Spinal cord (tissue), 10 donors: ENCODE measurements around the gene GOT2. TPM values are rescaled to one million over a fixed set of nuclear protein-coding genes. Genes with fewer than 3 reads are reported as not detected.

Experiments
- DNase-seq, 6 donors: peaks; one replicate each; pipeline versions ENCODE4 v3.0.0 to v3.0.0-alpha.2; 2013 to 2015; ENCODE audit warnings: low spot score in 6 of 6, low read depth in 4 of 6
- H3K27ac ChIP-seq: one replicate; pipeline ENCODE4 v1.5.1; 2013; ENCODE audit warnings: low read depth, low read length, control low read depth
- H3K27me3 ChIP-seq: one replicate; pipeline ENCODE4 v1.6.1; 2013; ENCODE audit warnings: low read length; ENCODE audit not compliant: control insufficient read depth, insufficient read depth
- H3K36me3 ChIP-seq: one replicate; pipeline ENCODE4 v1.6.1; 2013; ENCODE audit warnings: low read length; ENCODE audit not compliant: control insufficient read depth, insufficient read depth
- H3K4me1 ChIP-seq: one replicate; pipeline ENCODE4 v1.6.1; 2013; ENCODE audit warnings: low read length; ENCODE audit not compliant: control insufficient read depth, insufficient read depth
- H3K4me3 ChIP-seq: one replicate; pipeline ENCODE4 v1.5.1; 2013; ENCODE audit warnings: low read depth, low read length, control low read depth
- H3K9me3 ChIP-seq: one replicate; pipeline ENCODE4 v1.6.1; 2013; ENCODE audit warnings: low read length; ENCODE audit not compliant: control insufficient read depth, insufficient read depth
- WGBS: methylation state at CpG from one replicate; pipeline ENCODE4 v1.1.5; 2013; ENCODE audit warnings: missing lambda C conversion rate; ENCODE audit not compliant: insufficient coverage; 5-methylcytosine and 5-hydroxymethylcytosine counted together
- polyA plus RNA-seq, 2 donors: library from polyadenylated mRNA; unstranded; fragments of 120-200 nt; gene quantifications; one replicate each; pipeline ENCODE4 v1.2.1, GENCODE V29; 2013; ENCODE audit not compliant: insufficient read length in 2 of 2
- total RNA-seq, 2 donors: library from RNA; depleted of rRNA in 1 of 2; stranded (reverse); fragments of 120-200 nt in 1 of 2; fragments of >200 nt in 1 of 2; gene quantifications; one replicate each; pipeline versions ENCODE4 v1.2.3 to v1.2.4, GENCODE V29; 2013 to 2014
- donor health status: healthy.

The GOT2 gene
- total and polyA plus RNA-seq, 4 donors = 58.1 to 135 (median 108) TPM

DNA sequence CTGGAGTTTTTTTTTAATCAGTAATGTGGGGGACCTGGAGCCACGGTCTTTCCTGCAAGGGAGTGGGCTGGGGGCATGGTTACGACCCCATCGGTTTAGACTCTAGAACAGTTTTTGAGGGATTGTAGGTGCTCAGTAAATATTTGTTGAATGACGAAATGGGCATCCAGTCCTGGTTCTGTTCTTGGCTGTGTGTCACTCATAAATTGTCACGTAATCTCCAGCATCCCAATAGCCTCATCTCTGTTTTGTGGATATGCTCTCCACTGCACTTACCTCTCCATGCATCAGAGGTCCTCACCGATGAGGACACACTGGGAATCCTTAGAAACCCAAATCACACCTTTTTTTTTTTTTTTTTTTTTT, 49.0 kb downstream of the GOT2 start:
- H3K27ac ChIP-seq = no peak overlapping the region
- 72% methylated on average over 4 of the region's 6 CpGs for WGBS
- H3K27me3 ChIP-seq = no peaks in the 10 kb centered on the region
- H3K4me3 ChIP-seq = peak overlapping the region; percentile 95
- no peak for DNase-seq
- peaks cover 26% of the 10 kb centered on the region for H3K4me1 ChIP-seq
- peaks cover 5% of the 10 kb centered on the region for H3K36me3 ChIP-seq
- H3K9me3 ChIP-seq = no peaks in the 10 kb centered on the region

DNA sequence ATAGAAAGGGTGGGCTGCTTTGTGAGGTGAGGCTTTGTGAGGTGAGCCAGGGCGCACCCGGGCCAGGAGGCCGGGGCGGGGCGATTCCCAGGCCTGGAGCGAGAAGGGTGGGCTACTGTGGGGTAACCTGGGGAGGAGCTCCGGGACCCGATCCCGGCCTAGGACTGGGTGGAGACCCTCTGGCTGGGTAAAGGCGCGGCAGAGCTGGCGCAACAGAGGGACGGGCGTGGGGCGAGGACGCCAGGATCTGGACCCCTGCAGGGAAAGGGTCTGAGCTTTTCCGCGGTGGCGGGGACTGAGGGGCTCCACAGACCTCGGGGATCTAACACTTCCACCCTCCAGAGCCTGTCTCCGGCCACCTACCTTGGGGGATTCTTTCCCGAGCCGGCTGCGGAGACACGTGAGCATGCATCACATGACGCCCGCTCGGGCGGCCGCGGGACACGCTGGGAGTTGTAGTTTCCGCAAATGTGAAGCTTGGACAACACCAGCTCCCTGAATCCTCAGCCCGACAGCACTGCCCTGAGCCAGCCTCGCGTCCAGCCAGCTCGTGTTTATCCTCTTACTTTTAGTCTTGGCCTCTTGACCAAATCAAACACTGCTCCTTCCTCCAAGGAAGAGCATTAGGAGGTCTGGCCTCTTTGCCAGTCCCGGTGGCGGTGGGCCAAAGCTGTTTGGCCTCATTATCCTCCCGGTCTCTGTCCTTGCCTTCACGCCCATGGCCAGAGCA, 49.6 kb downstream of the GOT2 start, which contains the start of gene SLC38A7:
Gene SLC38A7, minus strand, starts transcription at position 417 of the 730 bp plus-strand sequence. CDS start 4,644 bp downstream, outside the sequence.
- DNase-seq = peak; percentile 64 to 96 (median 76)
- no peaks in the 10 kb centered on the region for H3K9me3 ChIP-seq
- peaks cover 26% of the 10 kb centered on the region for H3K4me1 ChIP-seq
- peak within 1 kb of the TSS; percentile 95 for H3K4me3 ChIP-seq
- H3K27ac ChIP-seq = peak within 1 kb of the TSS; percentile 47
- H3K36me3 ChIP-seq = peaks cover 10% of the 10 kb centered on the region
- WGBS = 6% methylated on average over 41 of the region's 41 CpGs
- H3K27me3 ChIP-seq = no peaks in the 10 kb centered on the region

DNA sequence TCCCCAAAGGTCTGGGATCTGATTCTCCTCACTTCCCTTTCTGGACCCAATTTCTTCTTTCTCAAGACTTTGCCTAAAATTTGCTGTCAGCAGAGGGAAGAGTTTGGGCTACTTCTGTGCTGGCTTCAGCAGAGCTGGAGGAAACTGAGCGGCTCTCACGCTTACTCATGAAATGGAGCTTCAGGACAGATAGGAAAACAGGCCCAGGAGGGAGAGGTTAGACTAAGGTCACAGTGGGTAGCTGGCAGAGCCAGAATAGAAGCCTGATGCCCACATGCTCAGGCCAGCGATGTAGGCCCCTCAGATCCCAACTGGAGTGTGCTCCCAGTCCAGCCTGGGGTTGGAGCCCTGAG, 50.1 kb downstream of the GOT2 start:
- peak in 1 of 6 donors; percentile 16 for DNase-seq
- Histone ChIP-seq H3K4me1 (peaks cover 26% of the 10 kb centered on the region), H3K36me3 (peaks cover 14% of the 10 kb centered on the region), H3K4me3 (peak overlapping the region; percentile 95), H3K27me3 (no peaks in the 10 kb centered on the region), H3K9me3 (no peaks in the 10 kb centered on the region), H3K27ac (peak overlapping the region; percentile 47)
- WGBS = 32% methylated on average over 3 of the region's 3 CpGs

DNA sequence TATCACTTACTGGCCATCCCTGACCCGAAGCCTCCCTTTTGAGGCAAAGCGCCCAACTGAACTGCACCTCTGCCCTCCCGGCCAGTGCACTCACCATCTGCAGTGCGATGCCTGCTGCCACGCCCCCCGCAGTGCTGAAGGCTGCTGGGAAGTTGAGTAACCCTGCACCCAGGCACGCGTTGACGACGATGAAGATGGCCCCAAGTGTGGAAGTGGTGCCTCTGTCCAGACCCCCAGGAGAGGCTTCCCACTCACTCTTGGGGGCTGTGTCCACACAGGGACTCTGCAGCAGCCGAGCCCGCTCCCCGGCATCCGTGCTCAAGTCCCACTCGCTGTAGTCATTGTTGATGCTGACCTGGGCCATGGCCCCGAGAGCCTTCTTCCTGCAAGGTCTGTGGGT, 54.4 kb downstream of the GOT2 start:
- peaks cover 23% of the 10 kb centered on the region for H3K4me1 ChIP-seq
- no peak overlapping the region for H3K27ac ChIP-seq
- peaks cover 54% of the 10 kb centered on the region for H3K36me3 ChIP-seq
- no peaks in the 10 kb centered on the region for H3K9me3 ChIP-seq
- DNase-seq = no peak
- H3K27me3 ChIP-seq = no peaks in the 10 kb centered on the region
- WGBS = 95% methylated on average over 16 of the region's 16 CpGs
- no peak overlapping the region for H3K4me3 ChIP-seq

DNA sequence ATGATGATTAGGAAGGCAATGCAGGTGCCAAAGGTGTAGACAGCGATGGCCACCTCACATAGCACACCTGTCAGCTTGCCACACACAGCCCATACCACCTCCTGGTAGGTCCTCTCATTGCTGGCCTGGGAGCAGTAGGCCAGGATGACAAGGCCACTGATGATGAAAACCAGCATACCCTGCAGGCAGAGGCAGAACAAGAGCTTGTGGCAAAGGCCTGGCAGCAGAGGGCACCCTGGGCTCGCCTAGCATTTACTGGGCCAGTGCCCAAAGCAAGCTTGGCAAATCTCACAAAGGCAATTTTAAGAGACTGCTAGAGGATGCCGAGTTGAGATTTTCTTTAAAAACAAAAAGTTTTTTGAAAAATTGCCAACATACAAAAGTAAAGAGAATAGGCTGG, 55.4 kb downstream of the GOT2 start:
- no peaks in the 10 kb centered on the region for H3K9me3 ChIP-seq
- DNase-seq = peak in 1 of 6 donors; percentile 71
- 83% methylated on average over 1 of the region's 3 CpGs for WGBS
- no peak overlapping the region for H3K4me3 ChIP-seq
- H3K27ac ChIP-seq = no peak overlapping the region
- H3K27me3 ChIP-seq = no peaks in the 10 kb centered on the region
- peaks cover 14% of the 10 kb centered on the region for H3K4me1 ChIP-seq
- peaks cover 62% of the 10 kb centered on the region for H3K36me3 ChIP-seq

DNA sequence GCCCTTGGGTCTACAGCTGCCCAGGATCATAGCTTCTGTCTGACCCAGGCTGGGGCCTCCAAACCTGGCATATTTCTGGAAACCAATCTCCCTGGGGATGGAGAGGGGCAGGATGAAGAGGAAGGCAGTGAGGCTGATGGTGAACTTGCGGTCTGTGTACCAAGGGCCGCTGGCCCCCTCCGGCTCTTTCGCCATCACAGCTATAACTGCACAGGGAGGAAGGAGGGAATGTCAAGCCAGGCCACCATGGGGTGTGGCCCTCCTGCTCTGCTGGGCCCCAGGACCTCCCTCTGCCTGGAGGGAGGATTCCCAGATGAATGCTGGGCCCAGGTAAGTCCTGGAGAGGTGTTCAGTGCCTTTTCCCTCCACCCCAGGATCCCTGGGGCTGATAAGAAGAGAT, 55.8 kb downstream of the GOT2 start:
- H3K36me3 ChIP-seq = peaks cover 64% of the 10 kb centered on the region
- H3K9me3 ChIP-seq = no peaks in the 10 kb centered on the region
- no peak for DNase-seq
- no peaks in the 10 kb centered on the region for H3K27me3 ChIP-seq
- peaks cover 9% of the 10 kb centered on the region for H3K4me1 ChIP-seq
- H3K27ac ChIP-seq = no peak overlapping the region
- no peak overlapping the region for H3K4me3 ChIP-seq
- WGBS = 94% methylated on average over 4 of the region's 4 CpGs

DNA sequence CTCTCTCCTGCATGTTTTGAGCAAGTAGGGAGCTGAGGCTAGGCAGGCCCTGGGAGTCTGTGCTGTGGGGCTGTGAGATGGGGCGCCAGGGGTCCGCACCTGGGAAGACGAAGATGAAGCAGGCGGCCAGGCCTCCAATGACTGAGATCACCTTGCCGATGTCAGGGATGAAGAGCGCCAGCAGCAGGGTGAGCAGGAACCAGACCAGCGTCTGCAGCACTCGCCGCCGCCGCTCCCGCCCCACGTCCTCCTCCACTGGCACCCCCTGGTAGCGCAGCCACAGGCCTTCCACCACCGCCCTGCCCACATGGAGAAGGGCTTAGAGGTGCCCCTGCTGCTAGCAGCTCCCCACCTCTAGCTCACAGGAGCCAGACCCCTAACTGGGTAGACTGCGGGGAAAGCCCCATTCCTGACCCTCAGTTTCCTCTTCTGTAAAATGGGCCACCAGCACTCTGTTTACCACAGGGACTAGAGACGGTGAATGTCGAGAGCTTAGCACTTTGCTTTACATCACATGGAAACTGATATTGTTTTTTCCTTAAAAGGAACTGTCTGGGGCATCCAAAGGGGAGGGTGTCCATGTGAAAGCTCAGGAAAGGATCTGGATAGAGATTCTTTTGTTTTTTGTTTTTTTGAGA, 63.1 kb downstream of the GOT2 start:
- no peak for DNase-seq
- Histone ChIP-seq H3K27ac (no peak overlapping the region), H3K27me3 (no peaks in the 10 kb centered on the region), H3K4me1 (no peaks in the 10 kb centered on the region), H3K36me3 (peaks cover 70% of the 10 kb centered on the region), H3K9me3 (no peaks in the 10 kb centered on the region), H3K4me3 (no peak overlapping the region)
- WGBS = 96% methylated on average over 13 of the region's 18 CpGs

DNA sequence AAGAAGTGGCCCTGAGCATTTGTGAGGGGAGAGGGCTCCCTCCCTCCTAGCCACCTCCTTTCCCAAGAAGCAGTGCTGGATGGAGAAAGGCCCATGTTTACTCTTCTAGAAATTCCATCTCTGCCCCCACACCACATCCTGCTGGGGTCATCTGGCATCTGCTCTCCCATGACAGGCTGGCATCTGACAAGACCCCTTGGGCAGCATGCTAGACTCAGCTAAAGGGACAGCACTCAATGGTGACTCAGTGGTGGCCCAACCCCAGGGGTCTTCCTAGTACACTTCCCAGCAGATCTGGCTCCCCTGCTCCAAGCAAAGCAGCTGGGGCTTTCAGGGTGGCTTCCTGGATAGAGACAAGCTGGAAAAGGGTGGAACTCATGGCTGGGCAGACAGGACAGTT, 63.9 kb downstream of the GOT2 start:
- Histone ChIP-seq H3K27ac (no peak overlapping the region), H3K27me3 (no peaks in the 10 kb centered on the region), H3K4me3 (no peak overlapping the region), H3K36me3 (peaks cover 67% of the 10 kb centered on the region), H3K4me1 (no peaks in the 10 kb centered on the region), H3K9me3 (no peaks in the 10 kb centered on the region)
- DNase-seq = no peak

DNA sequence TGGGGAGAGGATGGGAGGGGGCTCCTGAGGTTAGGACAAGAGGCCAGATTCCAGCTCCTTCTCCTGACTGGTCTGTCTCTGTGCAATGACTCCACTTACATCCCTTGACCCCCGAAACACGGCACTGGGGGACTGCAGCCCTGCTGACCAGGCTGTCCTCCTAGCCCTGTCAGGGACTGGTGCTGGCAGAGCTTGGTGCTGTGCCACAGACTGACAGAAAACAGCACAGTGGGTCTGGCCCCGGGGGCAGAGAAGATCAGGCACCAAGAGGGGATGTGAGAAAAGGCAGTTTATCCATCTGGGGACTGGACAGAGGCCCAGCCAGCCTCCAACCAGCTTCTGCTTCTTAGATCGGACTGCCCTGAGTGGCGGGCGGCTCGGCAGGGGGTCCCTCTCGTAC, 68.9 kb downstream of the GOT2 start:
- Histone ChIP-seq H3K9me3 (no peaks in the 10 kb centered on the region), H3K36me3 (peaks cover 25% of the 10 kb centered on the region), H3K27ac (no peak overlapping the region), H3K4me1 (peaks cover 3% of the 10 kb centered on the region), H3K4me3 (no peak overlapping the region), H3K27me3 (no peaks in the 10 kb centered on the region)
- WGBS = 79% methylated on average over 8 of the region's 8 CpGs
- DNase-seq = no peak
